Hepatocyte (in vitro differentiated cells): ENCODE data around the gene MYBPC2.

Source experiments
- CTCF ChIP-seq: fragments of 200-600 bp; sonication (generic); IDR thresholded peaks from 2 replicates; pipeline ENCODE4 v1.5.1; 2016; ENCODE audit warnings: antibody characterized with exemption, mild to moderate bottlenecking; ENCODE audit not compliant: poor library complexity
- EZH2phosphoT487 ChIP-seq: fragments of 200-600 bp; sonication (generic); IDR thresholded peaks from one replicate; pipeline ENCODE4 v1.6.1; 2018; ENCODE audit warnings: antibody characterized with exemption, mild to moderate bottlenecking, low read depth, moderate library complexity; ENCODE audit not compliant: unreplicated experiment, severe bottlenecking

- TF ChIP-seq CTCF (no peak), EZH2phosphoT487 (no peak)
Measured at GRCh38 chr19:50428772-50429463, 3.8 kb upstream of the MYBPC2 start.
